Measurements from ENCODE around the gene ANO2. TPM values are rescaled to one million over a fixed set of nuclear protein-coding genes. Genes with fewer than 3 reads are reported as not detected.

ANO2 gene
- total RNA-seq, 2 donors from 2014 or later = not detected

- peaks cover 12 to 54% of the 10 kb centered on the region in 2 donors for H3K27me3 Mint-ChIP-seq
- no peaks in the 10 kb centered on the region for H3K4me1 Mint-ChIP-seq (ENCODE audit: low read depth in 2 of 2)
- H3K4me3 Mint-ChIP-seq = no peak overlapping the region
- no peak for ATAC-seq
- no peak overlapping the region for H3K27ac Mint-ChIP-seq
- no peak for DNase-seq (ENCODE audit: low spot score)
- no peaks in the 10 kb centered on the region for H3K36me3 Mint-ChIP-seq
- H3K9me3 Mint-ChIP-seq = no peaks in the 10 kb centered on the region
Measured at GRCh38 chr12:5773550-5773949, 171.5 kb downstream of the ANO2 start.

GRCh38 chr12:5771756-5772155 lies 173.3 kb downstream of the ANO2 start:
- Mint-ChIP-seq H3K36me3 (no peaks in the 10 kb centered on the region), H3K4me1 (ENCODE audit: low read depth in 2 of 2) (no peaks in the 10 kb centered on the region), H3K4me3 (no peak overlapping the region), H3K9me3 (no peaks in the 10 kb centered on the region), H3K27me3 (peaks cover 7 to 47% of the 10 kb centered on the region in 2 donors), H3K27ac (no peak overlapping the region)
- no peak for DNase-seq (ENCODE audit: low spot score)
- ATAC-seq = no peak

DNA sequence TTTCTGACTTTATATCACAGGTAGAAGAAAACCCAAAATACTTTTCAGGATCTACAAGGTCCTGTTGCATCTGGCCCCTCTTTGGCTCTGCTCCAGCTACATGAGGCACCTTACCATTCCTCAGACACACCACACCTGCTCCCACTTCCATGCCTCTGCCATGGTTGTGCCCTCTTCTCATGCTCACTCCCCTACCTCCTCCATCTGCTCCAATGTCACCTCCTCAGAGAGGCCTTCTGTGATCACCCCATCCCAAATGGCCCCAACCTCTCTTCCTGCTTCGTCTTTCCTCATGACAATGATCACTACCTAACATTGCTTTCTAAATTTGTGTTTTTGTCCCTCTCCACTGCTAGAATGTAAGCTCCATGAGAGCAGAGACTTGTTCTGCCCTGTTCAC lies 174.3 kb downstream of the ANO2 start:
- no peaks in the 10 kb centered on the region for H3K9me3 Mint-ChIP-seq
- no peaks in the 10 kb centered on the region for H3K36me3 Mint-ChIP-seq
- H3K4me3 Mint-ChIP-seq = no peak overlapping the region
- no peaks in the 10 kb centered on the region for H3K4me1 Mint-ChIP-seq (ENCODE audit: low read depth in 2 of 2)
- peaks cover 7 to 37% of the 10 kb centered on the region in 2 donors for H3K27me3 Mint-ChIP-seq
- DNase-seq (ENCODE audit: low spot score) = no peak
- no peak for ATAC-seq
- no peak overlapping the region for H3K27ac Mint-ChIP-seq

DNA sequence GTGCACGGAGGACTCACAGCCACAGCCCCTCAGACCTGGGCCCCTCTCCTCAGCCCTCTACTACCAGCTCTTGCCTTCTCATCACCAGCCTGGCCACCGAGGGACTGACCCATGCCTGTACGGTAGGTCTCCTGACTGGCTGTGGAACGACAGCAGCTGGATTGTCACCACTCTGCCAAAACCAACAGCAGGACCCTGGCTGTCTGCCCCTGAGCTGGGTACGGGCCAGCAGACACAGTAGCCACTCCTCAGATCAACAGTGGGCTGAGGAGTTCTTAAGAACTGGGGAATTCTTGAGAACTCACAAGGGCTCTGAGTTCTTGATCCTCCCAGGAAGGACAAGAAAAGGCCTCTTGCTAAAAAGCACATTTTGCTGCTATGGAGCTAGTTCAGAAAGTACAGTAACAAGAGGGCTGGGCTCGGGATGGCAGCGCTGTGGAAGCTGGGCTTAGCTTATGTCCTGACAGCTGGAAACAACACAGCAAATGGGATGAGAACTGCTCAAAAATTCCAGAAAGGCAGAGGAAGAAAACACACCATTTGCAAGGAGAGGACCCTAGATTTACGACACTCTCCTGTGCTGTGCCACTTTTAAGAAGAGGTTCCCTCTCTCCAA lies 176.4 kb downstream of the ANO2 start:
- H3K36me3 Mint-ChIP-seq = no peaks in the 10 kb centered on the region
- H3K4me3 Mint-ChIP-seq = no peak overlapping the region
- ATAC-seq (no peak), DNase-seq (ENCODE audit: low spot score) (no peak)
- no peaks in the 10 kb centered on the region for H3K4me1 Mint-ChIP-seq (ENCODE audit: low read depth in 2 of 2)
- H3K27me3 Mint-ChIP-seq = peaks cover 15 to 45% of the 10 kb centered on the region in 2 donors
- H3K9me3 Mint-ChIP-seq = no peaks in the 10 kb centered on the region
- no peak overlapping the region for H3K27ac Mint-ChIP-seq

DNA sequence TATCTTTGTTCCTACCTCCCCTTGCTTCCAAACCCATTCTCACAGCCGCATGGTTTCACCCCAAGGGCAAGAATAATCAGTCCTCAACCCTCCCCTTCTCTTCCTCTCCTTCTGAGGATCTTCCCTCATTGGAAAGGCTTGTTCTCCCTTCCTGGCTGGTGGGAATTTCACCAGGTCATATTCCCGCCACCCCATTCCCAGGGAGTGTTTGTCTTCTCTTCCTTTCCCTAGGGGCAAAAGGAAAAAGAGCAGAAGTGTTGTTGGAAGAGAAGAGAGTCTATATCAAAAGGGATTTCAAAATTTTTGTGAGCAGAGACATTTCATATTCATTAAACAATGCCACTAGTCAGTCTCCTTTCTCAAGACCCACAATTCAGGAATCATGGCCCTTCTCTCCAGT lies 176.9 kb downstream of the ANO2 start:
- ATAC-seq (no peak), DNase-seq (ENCODE audit: low spot score) (no peak)
- Mint-ChIP-seq H3K27ac (no peak overlapping the region), H3K36me3 (no peaks in the 10 kb centered on the region), H3K4me1 (ENCODE audit: low read depth in 2 of 2) (no peaks in the 10 kb centered on the region), H3K27me3 (peaks cover 18 to 45% of the 10 kb centered on the region in 2 donors), H3K9me3 (no peaks in the 10 kb centered on the region), H3K4me3 (no peak overlapping the region)

DNA sequence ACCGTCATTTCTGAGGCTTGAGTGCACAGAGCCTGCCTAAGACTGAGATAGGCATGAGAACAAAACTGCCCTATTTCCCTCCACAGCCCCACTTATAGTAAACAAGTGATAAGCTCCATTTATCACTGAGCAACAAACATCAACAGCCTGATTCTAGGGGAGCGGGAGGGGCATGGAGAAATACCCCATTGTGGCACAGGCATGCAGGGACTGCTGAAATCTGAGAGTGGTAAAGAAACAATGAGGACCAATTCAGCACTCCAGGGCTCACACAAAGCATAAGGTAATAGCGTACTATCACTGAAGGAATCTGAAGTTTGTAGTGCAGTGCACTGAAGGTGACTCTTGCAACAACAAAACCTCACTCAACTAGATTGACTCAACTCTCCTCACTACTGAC lies 186.7 kb downstream of the ANO2 start:
- no peak overlapping the region for H3K27ac Mint-ChIP-seq
- no peak overlapping the region for H3K4me3 Mint-ChIP-seq
- DNase-seq (ENCODE audit: low spot score) (no peak), ATAC-seq (no peak)
- no peaks in the 10 kb centered on the region for H3K4me1 Mint-ChIP-seq (ENCODE audit: low read depth in 2 of 2)
- H3K9me3 Mint-ChIP-seq = peaks cover 5% of the 10 kb centered on the region
- H3K27me3 Mint-ChIP-seq = peaks cover 20 to 56% of the 10 kb centered on the region in 2 donors
- peaks cover 14% of the 10 kb centered on the region for H3K36me3 Mint-ChIP-seq

GRCh38 chr12:5756338-5756842 lies 188.7 kb downstream of the ANO2 start:
- DNase-seq (ENCODE audit: low spot score) = no peak
- Mint-ChIP-seq H3K4me1 (ENCODE audit: low read depth in 2 of 2) (no peaks in the 10 kb centered on the region), H3K27me3 (peaks cover 23 to 67% of the 10 kb centered on the region in 2 donors), H3K4me3 (no peak overlapping the region), H3K9me3 (peaks cover 5% of the 10 kb centered on the region), H3K36me3 (peaks cover 14% of the 10 kb centered on the region), H3K27ac (no peak overlapping the region)
- ATAC-seq = no peak

DNA sequence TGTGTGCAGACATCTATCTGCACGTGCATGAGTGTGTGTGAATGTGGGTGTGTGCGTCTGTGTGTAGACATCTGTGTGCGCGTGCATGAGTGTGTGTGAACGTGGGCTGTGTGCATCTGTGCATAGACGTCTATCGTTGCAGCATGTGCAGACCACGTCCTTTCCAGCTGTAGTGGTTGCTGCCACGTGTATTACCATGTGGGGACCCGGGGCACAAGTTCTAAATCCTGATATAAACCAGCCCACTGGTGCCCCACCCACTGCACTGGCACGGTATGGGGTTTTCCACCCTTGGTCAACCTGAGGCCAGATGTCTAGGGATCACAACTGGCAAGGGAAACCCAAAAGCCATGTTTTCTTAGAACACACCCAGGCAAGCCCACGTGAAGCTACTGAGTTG lies 197.0 kb downstream of the ANO2 start:
- no peaks in the 10 kb centered on the region for H3K4me1 Mint-ChIP-seq (ENCODE audit: low read depth in 2 of 2)
- no peaks in the 10 kb centered on the region for H3K36me3 Mint-ChIP-seq
- DNase-seq (ENCODE audit: low spot score) (no peak), ATAC-seq (no peak)
- H3K9me3 Mint-ChIP-seq = no peaks in the 10 kb centered on the region
- H3K27me3 Mint-ChIP-seq = peaks cover 22 to 31% of the 10 kb centered on the region in 2 donors
- no peak overlapping the region for H3K4me3 Mint-ChIP-seq
- H3K27ac Mint-ChIP-seq = no peak overlapping the region

GRCh38 chr12:5746917-5747316 lies 198.1 kb downstream of the ANO2 start:
- Mint-ChIP-seq H3K27ac (no peak overlapping the region), H3K9me3 (no peaks in the 10 kb centered on the region), H3K36me3 (no peaks in the 10 kb centered on the region), H3K27me3 (peaks cover 17 to 21% of the 10 kb centered on the region in 2 donors), H3K4me1 (ENCODE audit: low read depth in 2 of 2) (no peaks in the 10 kb centered on the region), H3K4me3 (no peak overlapping the region)
- DNase-seq (ENCODE audit: low spot score) = no peak
- ATAC-seq = no peak

DNA sequence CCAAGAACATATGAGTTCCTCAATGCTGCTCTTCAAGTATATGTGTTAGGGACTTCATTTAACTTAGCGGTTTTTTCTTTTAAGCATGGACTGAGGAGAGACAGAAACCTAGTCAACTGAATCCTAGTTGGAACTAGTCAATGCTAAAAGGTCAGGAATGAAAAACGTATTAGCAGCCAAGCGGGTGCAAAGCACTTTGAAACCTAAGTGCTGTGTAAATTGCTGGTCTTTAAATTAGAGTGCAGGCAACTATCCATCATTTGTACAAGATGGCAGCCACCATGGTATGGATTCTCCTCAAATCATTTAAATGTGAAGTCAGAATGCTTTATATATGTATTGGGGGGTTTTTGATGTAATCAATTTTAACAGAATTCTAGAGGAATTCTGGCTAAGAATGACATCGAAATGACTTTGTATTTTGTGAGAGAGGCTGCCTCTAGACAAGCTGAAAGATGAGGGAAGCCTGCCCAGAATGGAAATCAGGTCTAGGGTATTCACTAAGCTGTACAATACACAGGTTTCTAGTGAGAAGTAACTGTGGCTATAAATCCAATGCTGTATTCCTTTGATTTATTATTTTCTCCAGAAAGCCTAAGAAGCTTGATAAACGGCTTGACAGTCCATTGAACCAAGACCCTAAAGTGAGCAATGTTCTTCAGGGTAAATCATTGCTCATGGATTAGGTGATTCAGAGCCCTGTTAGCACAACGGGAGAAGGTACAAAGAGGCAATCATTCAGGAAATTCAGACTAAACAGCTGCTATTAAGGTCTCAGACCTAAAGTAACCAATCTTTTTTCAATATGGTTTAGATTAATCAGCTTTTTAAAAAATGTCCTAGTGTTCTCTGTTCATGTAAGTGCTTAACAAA lies 198.8 kb downstream of the ANO2 start:
- Mint-ChIP-seq H3K4me1 (ENCODE audit: low read depth in 2 of 2) (no peaks in the 10 kb centered on the region), H3K27ac (no peak overlapping the region)

DNA sequence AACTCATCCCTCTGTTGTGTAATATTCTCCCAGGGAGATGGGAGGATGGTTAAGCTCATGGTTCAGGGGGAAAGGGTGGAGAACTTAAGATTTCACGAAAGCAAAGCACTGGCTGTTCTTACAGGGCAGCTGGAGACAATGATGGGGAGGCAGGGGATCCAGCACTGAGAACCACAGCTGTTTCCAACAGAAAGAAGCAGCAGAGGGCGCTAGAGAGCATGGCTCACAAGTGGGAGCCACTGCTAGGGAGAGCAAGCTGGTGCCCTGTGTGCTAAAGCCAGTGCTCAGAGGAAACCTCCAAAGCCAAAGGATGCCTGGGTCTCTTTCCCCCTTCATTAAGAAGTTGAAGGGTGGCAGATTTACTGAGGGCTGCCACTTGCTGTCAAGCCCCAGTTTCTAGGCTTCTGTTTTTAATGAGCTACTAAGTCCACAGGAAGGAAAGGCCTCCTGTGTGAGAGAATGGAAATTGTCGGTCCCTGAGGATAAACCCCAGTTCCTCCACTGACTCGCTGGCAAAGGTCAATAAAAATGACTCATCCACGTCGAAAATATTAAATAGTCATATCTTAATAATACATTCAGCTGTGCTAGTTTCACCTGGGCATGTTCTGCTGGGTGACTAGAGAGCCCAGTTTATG lies 199.7 kb downstream of the ANO2 start:
- H3K4me3 Mint-ChIP-seq = no peak overlapping the region
- no peaks in the 10 kb centered on the region for H3K36me3 Mint-ChIP-seq
- no peaks in the 10 kb centered on the region for H3K4me1 Mint-ChIP-seq (ENCODE audit: low read depth in 2 of 2)
- H3K27ac Mint-ChIP-seq = no peak overlapping the region
- peaks cover 15 to 19% of the 10 kb centered on the region in 2 donors for H3K27me3 Mint-ChIP-seq
- peak in 1 of 2 donors; percentile 64 for ATAC-seq
- no peaks in the 10 kb centered on the region for H3K9me3 Mint-ChIP-seq
- DNase-seq (ENCODE audit: low spot score) = no peak

More for the DNA sequence above, 198.8 kb downstream of the ANO2 start:
- DNase-seq (ENCODE audit: low spot score) (no peak), ATAC-seq (no peak)
- Mint-ChIP-seq H3K9me3 (no peaks in the 10 kb centered on the region), H3K36me3 (no peaks in the 10 kb centered on the region), H3K4me3 (no peak overlapping the region), H3K27me3 (peaks cover 15 to 19% of the 10 kb centered on the region in 2 donors)

DNA sequence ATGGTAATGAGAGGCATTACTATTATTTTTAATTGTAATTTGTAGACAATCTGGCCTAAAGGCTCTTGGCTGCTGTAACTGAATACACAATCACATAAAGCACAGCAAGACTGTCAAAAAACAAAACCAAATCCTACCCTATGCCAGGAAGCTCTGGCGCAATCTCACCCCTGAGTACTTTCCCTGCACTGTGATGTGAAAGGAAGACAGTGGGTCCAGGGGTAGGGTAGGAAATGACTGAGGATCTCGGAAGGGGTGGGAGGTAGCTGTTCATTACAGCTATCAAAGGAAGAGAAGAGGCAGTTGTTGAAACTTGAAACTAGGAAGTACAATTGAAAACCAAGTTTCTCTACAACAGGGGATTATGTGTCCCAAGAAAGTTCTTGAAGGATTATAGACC lies 202.8 kb downstream of the ANO2 start:
- Mint-ChIP-seq H3K4me1 (ENCODE audit: low read depth in 2 of 2) (no peaks in the 10 kb centered on the region), H3K27ac (no peak overlapping the region), H3K9me3 (no peaks in the 10 kb centered on the region), H3K27me3 (peaks cover 12% of the 10 kb centered on the region in 2 donors), H3K36me3 (no peaks in the 10 kb centered on the region), H3K4me3 (no peak overlapping the region)
- DNase-seq (ENCODE audit: low spot score) (no peak), ATAC-seq (no peak)

DNA sequence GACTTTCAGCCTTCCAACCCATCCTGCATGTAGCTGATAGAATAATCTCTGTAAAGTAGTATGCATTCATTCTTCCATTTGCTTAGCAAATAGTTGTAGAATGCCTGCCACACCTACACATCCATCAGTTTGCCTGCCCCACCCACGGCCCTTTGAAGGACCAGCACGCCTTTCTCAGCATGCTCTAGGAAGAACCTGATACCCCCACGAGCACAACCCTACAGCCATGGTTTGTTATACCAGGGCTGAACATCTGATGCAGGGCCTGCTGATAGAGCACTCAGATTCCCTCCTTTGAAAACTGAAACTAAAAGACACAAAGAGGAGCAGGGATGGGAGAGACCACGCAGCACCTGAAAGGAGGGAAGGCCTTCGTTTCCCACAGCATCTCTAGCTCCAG lies 205.1 kb downstream of the ANO2 start:
- H3K27me3 Mint-ChIP-seq = peaks cover 12 to 14% of the 10 kb centered on the region in 2 donors
- ATAC-seq = no peak

GRCh38 chr12:5737778-5738177 lies 207.3 kb downstream of the ANO2 start:
- H3K27ac Mint-ChIP-seq = no peak overlapping the region

More for the DNA sequence above, 205.1 kb downstream of the ANO2 start:
- Mint-ChIP-seq H3K4me3 (no peak overlapping the region), H3K9me3 (no peaks in the 10 kb centered on the region), H3K27ac (no peak overlapping the region), H3K4me1 (ENCODE audit: low read depth in 2 of 2) (no peaks in the 10 kb centered on the region), H3K36me3 (no peaks in the 10 kb centered on the region)
- DNase-seq (ENCODE audit: low spot score) = no peak

More at GRCh38 chr12:5737778-5738177, 207.3 kb downstream of the ANO2 start:
- Mint-ChIP-seq H3K27me3 (peaks cover 7 to 8% of the 10 kb centered on the region in 2 donors), H3K36me3 (no peaks in the 10 kb centered on the region), H3K9me3 (no peaks in the 10 kb centered on the region), H3K4me1 (ENCODE audit: low read depth in 2 of 2) (no peaks in the 10 kb centered on the region), H3K4me3 (no peak overlapping the region)
- ATAC-seq = no peak
- DNase-seq (ENCODE audit: low spot score) = no peak
